ENCODE results near the gene LIPA.
"Not testable (repeated sequence)": the region's sequence is repeated elsewhere in the genome, so short reads cannot be mapped to it uniquely, and the experiment has no call there.

Gene LIPA

DNA sequence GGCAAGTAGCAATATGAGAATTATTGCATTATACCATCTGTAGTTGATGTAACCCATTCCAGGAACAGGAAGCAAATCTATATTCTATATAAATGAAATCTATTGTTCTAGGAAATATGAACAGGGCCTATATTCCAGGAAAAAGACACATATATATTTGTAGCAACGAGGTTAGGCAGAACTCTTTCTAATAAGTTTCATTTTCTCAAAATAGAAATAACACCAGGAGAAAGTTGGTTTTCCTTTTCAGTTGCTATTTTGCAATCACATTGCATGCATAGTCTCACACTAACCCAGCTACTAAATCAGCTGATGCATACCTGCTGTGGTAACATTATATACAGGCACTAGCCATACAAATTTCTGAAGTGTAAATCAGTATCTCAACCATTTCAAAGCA, 44.0 kb upstream of the LIPA start:
- DNase-seq (ENCODE audit: low spot score): no peak
- in situ Hi-C loops (cut with MboI; ENCODE audit: low pct_unique_long_range_greater_than_20kb, low sequenced_read_pairs, unreplicated experiment): no loop called here
- TF ChIP-seq, protein P1, sequence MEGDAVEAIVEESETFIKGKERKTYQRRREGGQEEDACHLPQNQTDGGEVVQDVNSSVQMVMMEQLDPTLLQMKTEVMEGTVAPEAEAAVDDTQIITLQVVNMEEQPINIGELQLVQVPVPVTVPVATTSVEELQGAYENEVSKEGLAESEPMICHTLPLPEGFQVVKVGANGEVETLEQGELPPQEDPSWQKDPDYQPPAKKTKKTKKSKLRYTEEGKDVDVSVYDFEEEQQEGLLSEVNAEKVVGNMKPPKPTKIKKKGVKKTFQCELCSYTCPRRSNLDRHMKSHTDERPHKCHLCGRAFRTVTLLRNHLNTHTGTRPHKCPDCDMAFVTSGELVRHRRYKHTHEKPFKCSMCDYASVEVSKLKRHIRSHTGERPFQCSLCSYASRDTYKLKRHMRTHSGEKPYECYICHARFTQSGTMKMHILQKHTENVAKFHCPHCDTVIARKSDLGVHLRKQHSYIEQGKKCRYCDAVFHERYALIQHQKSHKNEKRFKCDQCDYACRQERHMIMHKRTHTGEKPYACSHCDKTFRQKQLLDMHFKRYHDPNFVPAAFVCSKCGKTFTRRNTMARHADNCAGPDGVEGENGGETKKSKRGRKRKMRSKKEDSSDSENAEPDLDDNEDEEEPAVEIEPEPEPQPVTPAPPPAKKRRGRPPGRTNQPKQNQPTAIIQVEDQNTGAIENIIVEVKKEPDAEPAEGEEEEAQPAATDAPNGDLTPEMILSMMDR (IDR thresholded peaks at IDR 0.05; ENCODE audit: extremely low read depth, insufficient read depth, missing control alignments): no peak

DNA sequence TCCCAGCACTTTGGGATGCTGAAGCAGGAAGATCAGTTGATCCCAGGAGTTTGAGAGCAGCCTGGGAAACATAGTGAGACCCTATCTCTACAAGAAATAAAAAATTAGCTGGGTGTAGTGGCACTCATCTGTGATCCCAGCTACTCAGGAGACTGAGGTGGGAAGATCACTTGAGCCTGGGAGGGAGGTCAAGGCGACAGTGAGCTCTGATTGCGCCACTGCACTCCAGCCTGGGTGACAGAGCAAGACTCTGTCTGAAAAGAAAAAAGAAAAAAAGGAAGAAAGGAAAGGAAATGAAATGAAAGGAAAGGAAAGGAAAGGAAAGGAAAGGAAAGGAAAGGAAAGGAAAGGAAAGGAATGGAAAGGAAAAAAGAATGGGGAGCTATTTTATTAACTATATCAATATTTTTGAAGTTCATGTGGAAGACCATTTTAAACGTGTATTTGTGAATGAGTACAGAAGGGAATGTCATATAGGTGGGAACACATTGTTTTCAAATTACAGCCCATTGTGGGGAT, 43.2 kb upstream of the LIPA start:
- in situ Hi-C loops (cut with MboI; ENCODE audit: low pct_unique_long_range_greater_than_20kb, low sequenced_read_pairs, unreplicated experiment): no loop called here
- TF ChIP-seq, protein P1 (IDR thresholded peaks at IDR 0.05; ENCODE audit: extremely low read depth, insufficient read depth, missing control alignments): no peak
- DNase-seq (ENCODE audit: low spot score): no peak

DNA sequence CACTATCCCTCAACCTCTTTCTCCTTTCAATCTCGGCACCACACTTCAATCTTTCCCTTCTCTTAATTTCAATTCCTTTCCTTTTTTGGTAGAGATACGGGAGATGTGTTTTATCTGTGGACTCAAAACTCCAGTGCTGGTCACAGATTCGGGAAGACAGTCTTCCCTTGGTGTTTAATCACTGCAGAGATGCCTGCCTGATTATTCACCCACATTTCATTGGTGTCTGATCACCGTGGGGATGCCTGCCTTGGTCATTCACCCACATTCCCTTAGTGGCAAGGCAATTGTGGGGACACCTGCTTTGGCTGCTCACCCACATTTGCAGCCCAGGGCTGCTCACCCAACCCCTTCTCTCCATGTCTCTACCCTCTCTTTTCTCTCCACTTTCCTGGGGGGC, 33.7 kb upstream of the LIPA start:
- in situ Hi-C loops (cut with MboI; ENCODE audit: low pct_unique_long_range_greater_than_20kb, low sequenced_read_pairs, unreplicated experiment); DNase-seq (ENCODE audit: low spot score): not testable (repeated sequence)

DNA sequence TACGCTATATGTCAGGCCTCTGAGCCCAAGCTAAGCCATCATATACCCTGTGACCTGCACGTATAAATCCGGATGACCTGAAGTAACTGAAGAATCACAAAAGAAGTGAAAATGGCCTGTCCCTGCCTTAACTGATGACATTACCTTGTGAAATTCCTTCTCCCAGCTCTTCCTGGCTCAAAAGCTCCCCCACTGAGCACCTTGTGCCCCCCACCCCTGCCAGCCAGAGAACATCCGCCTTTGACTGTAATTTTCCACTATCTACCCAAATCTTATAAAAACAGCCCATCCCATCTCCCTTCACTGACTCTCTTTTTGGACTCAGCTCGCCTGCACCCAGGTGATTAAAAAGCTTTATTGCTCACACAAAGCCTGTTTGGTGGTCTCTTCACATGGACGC, 33.1 kb upstream of the LIPA start:
- DNase-seq (ENCODE audit: low spot score); in situ Hi-C loops (cut with MboI; ENCODE audit: low pct_unique_long_range_greater_than_20kb, low sequenced_read_pairs, unreplicated experiment): not testable (repeated sequence)

DNA sequence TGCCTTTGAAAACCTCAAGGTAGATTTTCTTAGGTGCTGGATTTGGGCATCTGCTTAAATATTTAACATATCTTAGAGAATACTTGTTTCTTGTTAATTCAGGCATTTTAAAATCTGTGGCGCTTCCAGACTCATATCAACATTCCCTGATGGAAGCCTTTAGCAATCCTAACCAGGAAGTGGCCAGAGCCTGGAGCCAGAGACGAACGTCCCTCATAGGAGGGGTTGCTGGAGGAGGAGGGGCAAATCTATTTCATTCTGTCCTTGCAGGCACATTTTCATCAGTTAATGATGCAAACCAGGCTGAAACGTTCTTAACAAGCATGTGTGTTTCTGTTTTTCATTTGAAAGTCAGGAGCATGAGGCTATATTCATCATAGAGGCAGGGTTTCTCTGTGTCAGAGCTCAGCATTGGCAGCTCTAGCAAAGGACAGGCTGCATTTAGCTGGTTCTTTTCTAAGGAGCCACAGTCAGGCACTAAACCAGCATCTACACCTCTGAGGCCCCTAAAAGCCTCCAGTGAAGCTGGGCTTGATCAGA, 32.4 kb upstream of the LIPA start:
- TF ChIP-seq, protein P1 (IDR thresholded peaks at IDR 0.05; ENCODE audit: extremely low read depth, insufficient read depth, missing control alignments): no peak
- in situ Hi-C loops (cut with MboI; ENCODE audit: low pct_unique_long_range_greater_than_20kb, low sequenced_read_pairs, unreplicated experiment): no loop called here
- no peak for DNase-seq (ENCODE audit: low spot score)

DNA sequence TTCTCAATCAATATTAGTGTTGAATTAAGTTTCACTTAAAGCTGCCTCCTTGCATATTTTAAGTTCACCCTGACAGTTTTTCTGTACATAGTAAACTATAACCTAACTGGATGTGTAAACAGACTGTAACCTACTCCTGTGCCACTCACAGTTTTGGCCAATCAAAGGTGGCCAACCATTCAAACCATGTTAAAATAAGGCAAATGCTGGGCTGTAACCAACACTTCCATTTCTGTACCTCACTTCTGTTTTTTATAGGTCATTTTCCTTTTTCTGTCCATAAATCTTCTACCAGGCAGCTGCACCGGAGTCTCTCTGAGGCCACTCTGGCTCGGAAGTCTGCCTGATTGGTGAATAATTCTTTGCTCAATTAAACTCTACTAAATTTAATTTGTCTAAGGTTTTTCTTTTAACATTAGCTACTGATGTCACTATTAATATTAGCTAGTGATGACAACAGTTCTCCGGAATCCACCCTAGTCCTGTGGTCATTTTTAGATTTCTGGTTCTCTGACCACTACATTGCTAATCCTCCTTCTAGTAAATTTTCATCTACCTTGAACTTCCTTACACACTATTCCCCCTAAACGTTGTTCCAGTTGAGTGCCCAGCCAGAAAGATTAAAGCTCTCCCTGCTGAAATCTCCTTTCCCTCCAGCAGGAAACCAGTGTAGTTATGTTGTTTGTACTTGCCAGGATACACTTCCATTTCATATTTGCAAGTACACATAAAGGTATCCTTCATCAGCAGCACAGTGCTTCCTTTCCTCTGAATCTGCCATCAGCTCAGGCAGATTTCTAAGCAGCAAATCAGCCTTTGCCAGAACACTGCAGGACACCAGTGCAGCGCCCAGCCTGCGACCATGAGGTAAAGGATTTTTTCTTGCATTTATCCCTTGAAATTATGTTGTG, 31.7 kb upstream of the LIPA start:
- TF ChIP-seq, protein P1 (IDR thresholded peaks at IDR 0.05; ENCODE audit: extremely low read depth, insufficient read depth, missing control alignments): no peak
- in situ Hi-C loops (cut with MboI; ENCODE audit: low pct_unique_long_range_greater_than_20kb, low sequenced_read_pairs, unreplicated experiment): no loop called here
- no peak for DNase-seq (ENCODE audit: low spot score)

DNA sequence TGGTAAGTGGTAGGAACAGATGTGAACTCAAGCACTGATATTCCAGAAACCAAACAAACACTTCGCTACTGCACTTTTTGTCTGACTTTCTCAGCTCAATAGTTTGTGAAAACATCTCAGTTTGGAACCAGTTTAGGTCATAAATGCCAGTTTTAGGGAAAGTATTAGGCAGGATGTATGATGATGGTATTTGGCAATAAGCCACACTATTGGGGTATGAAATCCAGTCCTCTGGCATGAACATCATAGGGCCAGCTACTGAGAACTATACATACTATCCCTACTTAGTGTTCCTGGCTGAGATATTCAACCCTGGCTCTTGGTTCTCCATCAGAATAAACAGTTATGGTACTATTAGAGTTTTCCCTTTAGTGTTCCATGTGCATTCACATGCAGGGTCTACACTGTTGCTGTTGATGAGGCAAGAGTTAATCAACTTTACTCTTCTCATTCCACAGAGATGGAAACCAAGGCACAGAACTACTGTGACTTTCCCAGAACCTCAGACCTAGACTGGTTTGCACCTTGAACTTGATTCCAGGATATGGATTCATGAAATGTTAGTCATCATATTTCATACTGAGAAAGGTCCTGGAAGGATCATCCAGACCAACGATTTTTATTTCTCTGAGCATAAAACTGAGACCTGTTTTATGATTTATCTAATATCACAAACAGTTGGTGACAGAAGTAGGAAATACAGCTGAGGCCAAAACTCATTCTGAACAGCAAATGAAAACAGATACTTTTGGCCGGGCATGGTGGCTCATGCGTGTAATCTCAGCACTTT, 30.2 kb upstream of the LIPA start:
- TF ChIP-seq, protein P1 (IDR thresholded peaks at IDR 0.05; ENCODE audit: extremely low read depth, insufficient read depth, missing control alignments): no peak
- in situ Hi-C loops (cut with MboI; ENCODE audit: low pct_unique_long_range_greater_than_20kb, low sequenced_read_pairs, unreplicated experiment): no loop called here
- no peak for DNase-seq (ENCODE audit: low spot score)
